Measurements from ENCODE around the gene EXOC3L1. TPM values are rescaled to one million over a fixed set of nuclear protein-coding genes. Genes with fewer than 3 reads are reported as not detected.
A peak's percentile ranks its signal among the peaks of the same experiment; 100 is the strongest.

The EXOC3L1 gene
- total and polyA plus RNA-seq, 2 of the 13 experiments (the other 11 are each of a cell fraction or from before 2014, with no cell fraction given): 0.12 TPM; not detected in 1

GRCh38 chr16:67226804-67227566, 37.0 kb upstream of the EXOC3L1 start, which contains the start of gene TMEM208 (continued):
- no peak for TF ChIP-seq ZNF253 (CRISPR knock-in tag; IDR thresholded peaks at IDR 0.05; ENCODE audit: borderline replicate concordance)
- peak; percentile 65 for TF ChIP-seq ZNF274 (CRISPR knock-in tag; IDR thresholded peaks at IDR 0.05)
- TF ChIP-seq IKZF1 (IDR thresholded peaks at IDR 0.05): no peak
- TF ChIP-seq ZNF652 (CRISPR knock-in tag; IDR thresholded peaks at IDR 0.05; ENCODE audit: borderline replicate concordance, low read depth): no peak; the same call in 1 of the 2 replicates
- no peak for TF ChIP-seq SCMH1 (CRISPR knock-in tag; IDR thresholded peaks at IDR 0.05; ENCODE audit: borderline replicate concordance)
- TF ChIP-seq ZNF329 (CRISPR knock-in tag; IDR thresholded peaks at IDR 0.05; ENCODE audit: low read depth): no peak; the same call in 1 of the 2 replicates
- TF ChIP-seq TEAD2 (CRISPR knock-in tag; IDR thresholded peaks at IDR 0.05): no peak; the same call in 1 of the 2 replicates
- peak; percentile 96 for TF ChIP-seq ZNF205 (CRISPR knock-in tag; IDR thresholded peaks at IDR 0.05)
- TF ChIP-seq ZSCAN20 (CRISPR knock-in tag; IDR thresholded peaks at IDR 0.05; ENCODE audit: borderline replicate concordance): no peak
- peak; percentile 21; the same call in 1 of the 2 replicates for TF ChIP-seq HNF4A (CRISPR knock-in tag; IDR thresholded peaks at IDR 0.05)
- TF ChIP-seq ELF1 (CRISPR knock-in tag; IDR thresholded peaks at IDR 0.05): peak; percentile 100
- no peak; the same call in none of the 2 replicates for TF ChIP-seq ZNF513 (CRISPR knock-in tag; conservative IDR thresholded peaks at IDR 0.05)
- no peak; the same call in 1 of the 2 replicates for TF ChIP-seq ZNF44 (CRISPR knock-in tag; IDR thresholded peaks at IDR 0.05)
- no peak for TF ChIP-seq FOXC1 (CRISPR knock-in tag; IDR thresholded peaks at IDR 0.05; ENCODE audit: borderline replicate concordance)
- peak; percentile 80 for TF ChIP-seq ZMYM4 (CRISPR knock-in tag; IDR thresholded peaks at IDR 0.05)
- TF ChIP-seq ZNF605 (CRISPR knock-in tag; IDR thresholded peaks at IDR 0.05): peak; percentile 96
- peak; percentile 81 for TF ChIP-seq MED1 (CRISPR knock-in tag; IDR thresholded peaks at IDR 0.05)
- peak; percentile 73 for TF ChIP-seq NFYC (CRISPR knock-in tag; IDR thresholded peaks at IDR 0.05)
- TF ChIP-seq BRD4 (CRISPR knock-in tag; IDR thresholded peaks at IDR 0.05): peak; percentile 80
- TF ChIP-seq LRRFIP1 (CRISPR knock-in tag; conservative IDR thresholded peaks at IDR 0.05): no peak
- peak; percentile 93 for TF ChIP-seq ZNF619 (CRISPR knock-in tag; IDR thresholded peaks at IDR 0.05)
- TF ChIP-seq MAFG (CRISPR knock-in tag; IDR thresholded peaks at IDR 0.05): no peak
- TF ChIP-seq ZNF572 (CRISPR knock-in tag; IDR thresholded peaks at IDR 0.05): peak; percentile 93
- peak; percentile 62 for TF ChIP-seq PITX1 (CRISPR knock-in tag; IDR thresholded peaks at IDR 0.05)
- TF ChIP-seq EP300 (IDR thresholded peaks at IDR 0.05; ENCODE audit: low read depth in 2 of 2, low read length in 2 of 2): peak; percentile 30 to 45; a peak in 2 of 4 replicates
- peak; percentile 8; the same call in 1 of the 2 replicates for TF ChIP-seq EP300 (CRISPR knock-in tag; IDR thresholded peaks at IDR 0.05; ENCODE audit: borderline replicate concordance)
- no peak for TF ChIP-seq FOXA1 (IDR thresholded peaks at IDR 0.05)
- TF ChIP-seq FOXA1 (CRISPR knock-in tag; IDR thresholded peaks at IDR 0.05): no peak; the same call in 1 of the 2 replicates
- TF ChIP-seq GATAD2A (CRISPR knock-in tag; IDR thresholded peaks at IDR 0.05): peak; percentile 80
- TF ChIP-seq CENPT (CRISPR knock-in tag; IDR thresholded peaks at IDR 0.05; ENCODE audit: low read depth): no peak
- peak; percentile 66 for TF ChIP-seq FOSL2 (CRISPR knock-in tag; IDR thresholded peaks at IDR 0.05)

All from HepG2 (cell line).